HG02840 (cell line): ENCODE measurements around the gene BCAR1.
"Not testable (repeated sequence)": the region's sequence is repeated elsewhere in the genome, so short reads cannot be mapped to it uniquely, and the experiment has no call there.

ENCODE experiments used
- ATAC-seq: cut with Tn5 transposase; IDR thresholded peaks from one replicate; pipeline ENCODE4 v1.9.1; 2021; ENCODE audit warnings: mild to moderate bottlenecking, moderate library complexity, moderate number of reproducible peaks; ENCODE audit not compliant: unreplicated experiment, low FRiP score

BCAR1 gene

GRCh38 chr16:75271441-75272096, 20.1 kb upstream of the BCAR1 start:
- ATAC-seq: no peak

- not testable (repeated sequence) for ATAC-seq
Measured at GRCh38 chr16:75269358-75269757, 17.9 kb upstream of the BCAR1 start.

- no peak for ATAC-seq
Measured at GRCh38 chr16:75267631-75268264, 16.3 kb upstream of the BCAR1 start.

DNA sequence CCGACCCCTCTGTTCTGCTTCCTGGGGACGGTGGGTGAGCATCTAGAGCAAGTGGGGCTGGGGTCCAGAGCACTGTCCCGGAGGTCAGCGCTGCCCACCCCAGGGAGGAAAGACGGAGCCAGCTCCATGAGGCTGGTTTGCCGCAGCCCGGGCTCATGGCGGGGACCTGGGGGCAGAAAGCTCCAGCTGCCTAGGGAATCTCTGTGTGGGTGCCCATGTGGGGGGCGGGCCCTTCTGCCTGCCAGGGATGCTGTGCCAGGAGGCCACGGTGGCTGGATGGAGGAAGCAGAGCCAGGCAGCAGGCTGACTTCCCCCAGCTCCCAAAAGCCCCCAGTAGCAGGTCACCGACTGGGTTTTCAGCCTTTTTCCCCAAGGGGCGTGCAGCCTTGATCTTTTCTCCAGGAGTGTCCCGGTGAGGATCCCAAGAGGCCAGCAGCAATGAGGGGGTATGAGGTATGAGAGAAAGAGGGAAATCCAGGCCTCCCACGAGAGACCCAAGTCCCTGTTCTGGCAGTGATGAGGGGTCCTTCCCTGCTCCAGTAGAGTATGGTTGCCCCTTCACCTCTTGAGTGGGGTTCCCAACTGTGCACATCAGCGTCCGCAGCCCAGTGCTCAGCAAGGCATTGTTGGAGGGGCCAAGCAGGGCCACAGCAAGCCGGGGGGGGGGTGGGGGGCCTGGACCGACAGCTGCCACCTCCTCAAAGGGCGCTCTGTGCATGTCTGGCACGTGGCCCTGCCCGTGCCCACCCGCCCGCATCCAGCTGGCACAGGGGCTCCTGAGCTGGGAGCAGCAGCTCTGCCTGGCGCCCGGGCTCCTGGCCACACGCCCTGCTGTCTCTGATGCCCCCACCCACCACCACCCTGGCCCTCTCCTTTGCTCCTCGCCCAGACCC, 15.6 kb upstream of the BCAR1 start:
- ATAC-seq: no peak

DNA sequence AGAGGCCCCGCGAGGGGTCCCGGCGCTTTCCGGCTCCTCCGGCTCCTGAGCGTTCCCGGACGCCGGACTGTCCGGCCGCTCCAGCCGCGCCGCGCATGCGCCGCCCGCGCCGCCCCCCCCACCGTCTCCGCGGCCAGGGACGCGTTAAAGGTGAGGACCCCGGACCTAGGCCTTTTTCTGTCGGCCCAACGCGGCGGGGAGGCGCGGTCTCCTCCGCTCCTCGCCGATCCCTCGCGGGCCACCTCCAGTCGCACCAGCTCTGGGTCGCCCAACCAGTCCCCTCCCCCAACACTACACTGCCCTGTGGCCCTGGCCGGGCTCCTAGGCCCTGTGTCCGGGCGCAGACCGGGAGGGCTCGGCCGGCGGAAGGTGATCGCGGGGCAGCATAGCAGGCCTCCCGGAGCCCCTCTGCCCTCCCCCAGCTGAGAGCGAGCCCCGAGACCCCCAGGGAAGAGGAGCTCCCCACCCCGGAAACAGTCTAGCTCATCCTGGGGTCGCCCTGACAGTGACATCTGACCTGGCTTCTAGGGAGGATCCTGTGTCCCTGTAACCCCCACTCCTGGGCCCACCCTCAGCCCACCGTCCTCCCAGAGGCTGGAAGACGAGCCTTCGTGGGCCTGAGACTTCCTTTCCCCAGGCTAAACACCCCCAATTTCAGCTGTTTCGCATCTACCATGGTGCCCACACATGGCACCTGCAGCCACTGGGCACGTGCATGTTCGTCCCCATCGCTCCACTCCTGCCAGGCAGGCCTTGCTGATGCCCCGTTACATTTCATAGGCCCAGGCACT, 14.7 kb upstream of the BCAR1 start:
- peak; percentile 79 for ATAC-seq

- peak; percentile 11 for ATAC-seq
Measured at GRCh38 chr16:75264999-75265910, 13.8 kb upstream of the BCAR1 start.

- ATAC-seq: no peak
Measured at GRCh38 chr16:75264457-75264998, 13.1 kb upstream of the BCAR1 start.

DNA sequence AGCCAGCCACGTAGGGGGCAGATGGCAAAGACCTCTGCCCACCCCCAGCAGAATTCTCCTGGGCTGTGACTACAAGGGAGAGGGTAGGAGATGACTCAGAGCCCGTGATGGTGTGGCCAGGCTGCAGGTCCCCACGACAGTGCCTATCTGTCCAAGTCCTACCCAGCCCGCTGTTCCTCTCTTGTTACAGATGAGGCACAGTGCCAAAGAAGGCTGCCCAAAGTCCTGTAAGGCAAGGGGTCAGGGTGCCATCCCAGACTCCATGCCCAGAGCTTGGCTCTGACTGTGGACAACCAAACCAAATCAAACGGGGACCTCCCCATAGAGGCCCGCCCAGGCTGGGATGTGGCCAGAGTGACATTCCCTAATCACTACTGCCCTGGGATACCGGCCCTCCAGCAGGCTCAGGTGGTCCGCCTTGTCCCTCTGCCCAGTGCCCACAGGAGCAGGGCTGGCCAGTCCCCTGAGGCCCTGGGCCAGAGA, 12.6 kb upstream of the BCAR1 start:
- ATAC-seq: no peak

DNA sequence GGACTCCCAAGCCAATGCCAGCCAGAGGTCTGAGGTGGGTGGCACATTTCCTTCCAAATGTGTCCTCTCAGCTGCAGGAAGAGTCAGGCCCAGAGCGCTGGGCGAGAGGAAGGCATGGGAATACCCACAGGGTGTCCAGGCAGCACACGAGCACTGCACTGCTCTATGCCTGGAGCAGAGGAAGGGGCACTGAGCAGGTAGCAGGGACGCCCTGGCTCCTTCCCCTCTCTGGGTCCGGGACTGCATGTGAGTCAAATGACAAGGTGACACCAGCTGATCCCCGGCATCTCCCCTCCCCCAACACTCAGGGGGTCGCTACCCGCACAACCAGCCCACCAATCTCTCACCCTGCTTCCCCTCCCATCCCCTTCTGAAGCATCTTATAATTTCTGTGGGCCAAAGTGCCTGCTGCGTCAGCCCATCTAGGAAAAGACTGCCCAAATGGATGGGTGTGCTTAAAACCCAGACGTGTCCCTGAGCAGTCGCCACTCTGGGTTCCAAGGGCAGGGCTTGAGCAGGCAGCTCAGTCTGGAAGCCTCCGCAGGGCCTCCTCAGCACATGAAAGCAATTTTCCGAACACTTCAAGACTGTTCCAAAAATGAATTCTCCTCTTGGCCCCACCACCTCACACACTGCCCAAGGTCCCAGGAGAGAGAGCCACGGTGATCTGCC, 12.0 kb upstream of the BCAR1 start:
- ATAC-seq: no peak

DNA sequence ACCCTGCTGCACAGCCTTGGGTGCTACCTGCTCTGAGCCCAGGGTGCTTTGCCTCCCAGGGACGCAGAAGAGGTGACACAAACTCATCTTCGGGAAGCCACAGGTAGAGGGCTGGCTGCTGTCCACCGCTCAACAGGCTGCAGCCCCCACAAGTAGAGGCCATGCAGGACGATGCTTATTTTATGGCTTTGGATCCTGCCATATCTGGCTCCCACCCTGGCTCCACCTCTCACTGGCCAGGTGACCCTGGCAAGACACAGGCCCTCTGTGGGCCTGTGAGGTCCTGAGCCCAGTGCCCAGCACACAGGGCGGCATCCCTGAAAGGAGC, 11.3 kb upstream of the BCAR1 start:
- no peak for ATAC-seq

GRCh38 chr16:75262104-75262799, 10.8 kb upstream of the BCAR1 start:
- ATAC-seq: no peak

GRCh38 chr16:75261590-75262078, 10.2 kb upstream of the BCAR1 start:
- ATAC-seq: no peak

DNA sequence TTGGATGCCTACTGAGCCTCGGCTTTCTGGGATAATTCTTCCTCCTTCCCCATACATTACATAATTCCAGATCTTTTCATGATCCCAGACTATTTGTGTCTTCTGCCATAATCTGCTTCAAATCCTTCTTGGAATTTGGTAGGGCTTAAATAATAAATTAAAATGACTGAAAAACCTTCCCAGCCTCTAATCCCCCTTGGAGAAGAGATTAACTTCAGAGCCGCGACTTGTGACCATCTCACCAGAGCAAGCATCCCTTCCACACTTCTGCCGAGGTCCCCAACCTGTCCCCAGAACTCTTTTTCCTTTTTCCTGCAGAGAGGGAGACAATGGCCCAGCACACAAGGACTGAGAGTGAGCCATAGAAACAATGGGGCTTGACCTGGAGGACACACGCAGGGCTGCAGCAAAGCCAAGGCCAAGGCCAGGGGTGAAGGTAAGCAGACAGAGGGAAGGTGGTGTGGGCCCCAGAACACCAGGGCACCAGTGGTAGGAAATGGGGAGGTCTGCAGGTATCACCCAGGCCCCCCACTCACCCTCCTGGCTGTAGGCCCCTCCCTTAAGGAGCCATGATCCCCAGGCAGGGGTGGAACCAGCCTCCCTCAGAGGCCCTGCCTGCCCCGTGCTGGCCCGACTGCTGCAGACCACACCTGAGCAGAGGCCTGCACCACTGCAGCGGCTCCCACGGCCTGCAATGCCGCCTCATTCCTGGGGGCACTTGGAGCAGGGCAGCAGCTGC, 9.6 kb upstream of the BCAR1 start:
- ATAC-seq: no peak

DNA sequence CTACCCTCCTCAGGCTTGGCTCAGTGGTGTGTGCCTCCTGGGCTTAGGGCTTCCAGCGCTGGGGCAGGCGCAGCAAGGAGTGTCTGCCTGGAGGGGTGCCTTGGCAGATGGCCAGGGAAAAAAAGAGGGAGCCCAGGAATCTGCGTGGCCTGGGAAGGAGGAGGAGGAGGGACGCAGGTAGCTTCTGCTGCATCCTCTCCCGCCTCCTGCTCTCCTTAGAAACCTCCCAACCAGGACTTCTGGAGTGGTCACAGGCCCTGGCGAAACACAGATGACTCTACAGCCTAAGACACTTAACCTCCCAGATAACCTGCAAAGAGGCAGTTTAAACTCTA, 7.3 kb upstream of the BCAR1 start:
- ATAC-seq: no peak

DNA sequence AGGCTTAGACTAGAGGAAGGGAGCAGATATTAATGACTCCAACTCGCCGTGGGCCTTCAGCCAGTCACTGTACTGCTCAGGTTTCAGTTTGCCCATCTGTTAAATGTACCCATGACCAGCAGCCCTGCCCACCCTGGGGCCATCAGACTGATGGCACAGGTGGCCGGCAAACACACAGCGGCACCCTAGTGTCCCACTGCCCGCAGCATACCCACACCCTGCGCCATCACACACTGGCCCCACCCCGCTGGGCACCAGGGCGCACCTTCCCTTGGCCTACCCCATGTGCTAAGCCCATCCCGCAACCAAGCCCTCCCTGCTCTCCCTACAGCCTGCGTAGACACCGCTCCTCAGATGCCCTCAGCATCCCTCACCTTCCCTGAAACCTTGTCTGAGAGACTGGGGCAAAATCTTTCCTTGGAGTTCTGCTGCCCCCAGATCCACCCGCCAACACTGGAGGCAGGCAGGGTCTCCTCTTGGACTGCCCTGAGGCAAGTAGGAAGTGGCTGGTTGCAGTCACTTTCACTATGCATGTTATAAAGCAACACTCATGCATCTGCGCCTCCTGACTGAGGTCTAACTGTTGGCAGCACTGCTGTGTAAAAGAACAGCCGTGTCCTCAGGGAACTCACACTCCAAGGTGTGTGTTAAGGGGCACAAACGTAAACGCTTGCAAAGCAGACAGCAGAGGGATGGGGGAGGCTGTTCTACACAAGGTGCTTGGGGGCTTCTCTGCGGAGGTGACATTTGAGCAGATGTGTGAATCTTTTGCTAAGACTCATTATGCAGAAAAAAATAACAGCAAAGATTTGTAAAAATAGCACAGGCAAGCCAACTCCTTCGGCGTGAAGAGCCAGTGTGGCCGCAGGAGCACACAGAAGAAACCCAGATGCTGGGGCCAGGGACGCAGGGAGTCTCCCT, 6.7 kb upstream of the BCAR1 start:
- no peak for ATAC-seq

GRCh38 chr16:75256696-75257343, 5.4 kb upstream of the BCAR1 start:
- ATAC-seq: no peak
